Loucy (cell line): ENCODE results near the gene CFAP69.

Experiments
- H2AFZ ChIP-seq: fragments of 200-600 bp; sonication (generic); 2 replicates; pipeline ENCODE4 v1.6.0; 2016; ENCODE audit warnings: antibody characterized with exemption, mild to moderate bottlenecking, low read length, moderate library complexity
- H3F3A ChIP-seq: fragments of 200-600 bp; 2 replicates; pipeline ENCODE4 v1.6.0; 2016; ENCODE audit warnings: antibody characterized with exemption, low read depth, mild to moderate bottlenecking
- H3K27me3 ChIP-seq: fragments of 200-600 bp; sonication (generic); 2 replicates; pipeline ENCODE4 v1.6.1; 2014; ENCODE audit warnings: low read length, mild to moderate bottlenecking; ENCODE audit not compliant: insufficient read depth, poor library complexity, severe bottlenecking
- H3K36me3 ChIP-seq: fragments of 200-600 bp; sonication (generic); 2 replicates; pipeline ENCODE4 v1.6.1; 2016; ENCODE audit warnings: low read length; ENCODE audit not compliant: insufficient read depth
- H3K4me1 ChIP-seq: fragments of 200-600 bp; sonication (generic); 2 replicates; pipeline ENCODE4 v1.5.1; 2014; ENCODE audit warnings: low read length, mild to moderate bottlenecking; ENCODE audit not compliant: insufficient read depth, poor library complexity, severe bottlenecking
- H3K4me2 ChIP-seq: fragments of 200-600 bp; sonication (generic); 2 replicates; pipeline ENCODE4 v1.6.0; 2014; ENCODE audit warnings: antibody characterized with exemption, low read length, low read depth, mild to moderate bottlenecking; ENCODE audit not compliant: poor library complexity, severe bottlenecking
- H3K4me3 ChIP-seq: fragments of 200-600 bp; sonication (generic); 2 replicates; pipeline ENCODE4 v1.5.1; 2014; ENCODE audit warnings: low read length, mild to moderate bottlenecking, mixed read lengths; ENCODE audit not compliant: poor library complexity, severe bottlenecking
- H3K79me2 ChIP-seq: fragments of 200-600 bp; sonication (generic); 2 replicates; pipeline ENCODE4 v1.6.1; 2014; ENCODE audit warnings: low read length; ENCODE audit not compliant: insufficient read depth
- H3K9ac ChIP-seq: fragments of 200-600 bp; sonication (generic); 2 replicates; pipeline ENCODE4 v1.6.0; 2014; ENCODE audit warnings: mild to moderate bottlenecking, low read depth, low read length, moderate library complexity; ENCODE audit not compliant: poor library complexity, severe bottlenecking
- H3K9me2 ChIP-seq: fragments of 200-600 bp; sonication (generic); replicated peaks from 2 replicates; pipeline ENCODE4 v1.6.1; 2016; ENCODE audit warnings: low read depth, low read length, mixed read lengths
- H3K9me3 ChIP-seq: fragments of 200-600 bp; sonication (generic); 2 replicates; pipeline ENCODE4 v1.6.1; 2014; ENCODE audit warnings: mild to moderate bottlenecking, antibody characterized with exemption, low read length, low read depth; ENCODE audit not compliant: insufficient read depth
- H4K20me1 ChIP-seq: fragments of 200-600 bp; sonication (generic); 2 replicates; pipeline ENCODE4 v1.6.0; 2014; ENCODE audit warnings: antibody characterized with exemption, low read length, mild to moderate bottlenecking; ENCODE audit not compliant: insufficient read depth, poor library complexity, severe bottlenecking
- EZH2phosphoT487 ChIP-seq: fragments of 200-600 bp; IDR thresholded peaks from 2 replicates; pipeline ENCODE4 v1.6.1; 2018; ENCODE audit warnings: antibody characterized with exemption, mild to moderate bottlenecking, moderate library complexity, borderline replicate concordance
- TF ChIP-seq, protein P1 (sequence below): fragments of 200-600 bp; sonication (generic); conservative IDR thresholded peaks from 2 replicates; pipeline ENCODE4 v1.5.1; 2014; ENCODE audit warnings: mild to moderate bottlenecking, antibody characterized with exemption, low read length

Gene CFAP69, protein sequence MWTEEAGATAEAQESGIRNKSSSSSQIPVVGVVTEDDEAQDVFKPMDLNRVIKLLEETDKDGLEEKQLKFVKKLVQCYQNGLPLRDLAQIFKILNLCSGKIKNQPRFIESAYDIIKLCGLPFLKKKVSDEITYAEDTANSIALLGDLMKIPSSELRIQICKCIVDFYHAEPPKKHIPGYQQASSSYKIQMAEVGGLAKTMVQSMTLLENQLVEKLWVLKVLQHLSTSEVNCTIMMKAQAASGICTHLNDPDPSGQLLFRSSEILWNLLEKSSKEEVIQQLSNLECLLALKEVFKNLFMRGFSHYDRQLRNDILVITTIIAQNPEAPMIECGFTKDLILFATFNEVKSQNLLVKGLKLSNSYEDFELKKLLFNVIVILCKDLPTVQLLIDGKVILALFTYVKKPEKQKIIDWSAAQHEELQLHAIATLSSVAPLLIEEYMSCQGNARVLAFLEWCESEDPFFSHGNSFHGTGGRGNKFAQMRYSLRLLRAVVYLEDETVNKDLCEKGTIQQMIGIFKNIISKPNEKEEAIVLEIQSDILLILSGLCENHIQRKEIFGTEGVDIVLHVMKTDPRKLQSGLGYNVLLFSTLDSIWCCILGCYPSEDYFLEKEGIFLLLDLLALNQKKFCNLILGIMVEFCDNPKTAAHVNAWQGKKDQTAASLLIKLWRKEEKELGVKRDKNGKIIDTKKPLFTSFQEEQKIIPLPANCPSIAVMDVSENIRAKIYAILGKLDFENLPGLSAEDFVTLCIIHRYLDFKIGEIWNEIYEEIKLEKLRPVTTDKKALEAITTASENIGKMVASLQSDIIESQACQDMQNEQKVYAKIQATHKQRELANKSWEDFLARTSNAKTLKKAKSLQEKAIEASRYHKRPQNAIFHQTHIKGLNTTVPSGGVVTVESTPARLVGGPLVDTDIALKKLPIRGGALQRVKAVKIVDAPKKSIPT

GRCh38 chr7:90244909-90245851 is at the start of gene CFAP69:
Gene CFAP69, plus strand, starts transcription at chr7:90245174. Its CDS starts 251 bp downstream, at chr7:90245425.
- H2AFZ ChIP-seq = no peak within 1 kb of the TSS
- H3K79me2 ChIP-seq = no peaks in the 10 kb centered on the region
- H4K20me1 ChIP-seq = no peaks in the 10 kb centered on the region
- no peak within 1 kb of the TSS for H3K9ac ChIP-seq
- H3F3A ChIP-seq = no peaks in the 10 kb centered on the region
- no peaks in the 10 kb centered on the region for H3K9me3 ChIP-seq
- no peaks in the 10 kb centered on the region for H3K36me3 ChIP-seq
- no peak within 1 kb of the TSS for H3K4me3 ChIP-seq
- H3K9me2 ChIP-seq = no peaks in the 10 kb centered on the region
- H3K4me1 ChIP-seq = no peaks in the 10 kb centered on the region
- H3K4me2 ChIP-seq = no peak within 1 kb of the TSS
- H3K27me3 ChIP-seq = no peaks in the 10 kb centered on the region
- TF ChIP-seq, protein P1, sequence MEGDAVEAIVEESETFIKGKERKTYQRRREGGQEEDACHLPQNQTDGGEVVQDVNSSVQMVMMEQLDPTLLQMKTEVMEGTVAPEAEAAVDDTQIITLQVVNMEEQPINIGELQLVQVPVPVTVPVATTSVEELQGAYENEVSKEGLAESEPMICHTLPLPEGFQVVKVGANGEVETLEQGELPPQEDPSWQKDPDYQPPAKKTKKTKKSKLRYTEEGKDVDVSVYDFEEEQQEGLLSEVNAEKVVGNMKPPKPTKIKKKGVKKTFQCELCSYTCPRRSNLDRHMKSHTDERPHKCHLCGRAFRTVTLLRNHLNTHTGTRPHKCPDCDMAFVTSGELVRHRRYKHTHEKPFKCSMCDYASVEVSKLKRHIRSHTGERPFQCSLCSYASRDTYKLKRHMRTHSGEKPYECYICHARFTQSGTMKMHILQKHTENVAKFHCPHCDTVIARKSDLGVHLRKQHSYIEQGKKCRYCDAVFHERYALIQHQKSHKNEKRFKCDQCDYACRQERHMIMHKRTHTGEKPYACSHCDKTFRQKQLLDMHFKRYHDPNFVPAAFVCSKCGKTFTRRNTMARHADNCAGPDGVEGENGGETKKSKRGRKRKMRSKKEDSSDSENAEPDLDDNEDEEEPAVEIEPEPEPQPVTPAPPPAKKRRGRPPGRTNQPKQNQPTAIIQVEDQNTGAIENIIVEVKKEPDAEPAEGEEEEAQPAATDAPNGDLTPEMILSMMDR = no peak
- TF ChIP-seq EZH2phosphoT487 = no peak

DNA sequence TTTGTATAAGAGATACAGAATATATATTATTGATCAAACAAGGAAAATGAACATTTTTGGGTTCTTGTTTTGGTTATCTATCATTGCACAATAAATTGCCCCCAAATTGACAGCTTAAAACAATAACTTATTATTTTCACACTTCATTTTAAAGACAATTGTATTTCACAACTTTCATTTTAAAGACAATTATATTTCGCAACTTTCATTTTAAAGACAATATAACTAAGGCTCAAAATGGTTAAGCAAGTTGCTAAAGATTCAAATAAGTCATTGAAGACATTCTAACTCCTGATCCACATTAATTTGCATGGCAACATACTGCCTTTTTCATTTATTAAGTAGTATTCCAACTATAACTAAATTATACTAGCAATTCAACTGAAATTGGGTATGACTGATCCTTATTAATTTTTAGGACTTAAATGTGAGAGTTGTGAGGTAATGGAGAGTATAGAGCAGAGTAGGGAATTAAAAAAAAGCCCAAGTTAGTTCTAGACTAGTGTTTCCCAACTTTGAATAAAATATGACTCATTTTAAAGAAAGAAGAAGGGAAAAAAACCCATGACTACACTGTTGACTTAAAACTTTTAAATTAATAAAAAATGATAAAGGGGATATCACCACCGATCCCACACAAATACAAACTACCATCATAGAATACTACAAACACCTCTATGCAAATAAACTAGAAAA is 43.3 kb upstream of the CFAP69 start:
- Histone ChIP-seq H3K9me3 (no peaks in the 10 kb centered on the region), H3K4me2 (no peak overlapping the region), H2AFZ (no peak overlapping the region), H3K9me2 (no peaks in the 10 kb centered on the region), H3K4me3 (no peak overlapping the region), H3F3A (no peaks in the 10 kb centered on the region), H3K27me3 (no peaks in the 10 kb centered on the region), H3K79me2 (no peaks in the 10 kb centered on the region), H3K9ac (no peak overlapping the region), H3K4me1 (no peaks in the 10 kb centered on the region), H3K36me3 (no peaks in the 10 kb centered on the region), H4K20me1 (no peaks in the 10 kb centered on the region)
- no peak for TF ChIP-seq EZH2phosphoT487
- TF ChIP-seq, protein P1 = no peak
